GM21723 (cell line): ENCODE measurements around the gene CD151.

Experiments used
- ATAC-seq: cut with Tn5 transposase; IDR thresholded peaks from one replicate; pipeline ENCODE4 v1.9.1; 2021; ENCODE audit warnings: mild to moderate bottlenecking, moderate library complexity; ENCODE audit not compliant: unreplicated experiment

The CD151 gene

DNA sequence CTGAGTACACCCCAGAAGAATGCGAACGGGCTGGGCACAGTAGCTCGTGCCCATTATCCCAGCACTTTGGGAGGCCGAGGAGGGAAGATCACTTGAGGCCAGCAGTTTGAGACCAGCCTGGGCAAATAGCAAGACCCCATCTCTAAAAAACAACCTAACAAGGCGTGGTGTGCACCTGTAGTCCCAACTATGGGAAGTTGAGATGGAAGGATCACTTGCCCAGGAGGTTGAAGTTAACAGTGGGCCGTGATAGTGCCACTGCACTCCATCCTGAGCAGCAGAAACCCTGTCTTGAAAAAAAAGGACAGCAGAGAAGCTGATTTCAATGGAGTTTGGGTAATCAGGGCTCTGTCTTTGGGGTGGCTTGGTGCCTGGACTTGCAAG is 19.7 kb upstream of the CD151 start:
- ATAC-seq, result no peak

- ATAC-seq, result no peak
Observed at GRCh38 chr11:813456-814096, 19.2 kb upstream of the CD151 start.

DNA sequence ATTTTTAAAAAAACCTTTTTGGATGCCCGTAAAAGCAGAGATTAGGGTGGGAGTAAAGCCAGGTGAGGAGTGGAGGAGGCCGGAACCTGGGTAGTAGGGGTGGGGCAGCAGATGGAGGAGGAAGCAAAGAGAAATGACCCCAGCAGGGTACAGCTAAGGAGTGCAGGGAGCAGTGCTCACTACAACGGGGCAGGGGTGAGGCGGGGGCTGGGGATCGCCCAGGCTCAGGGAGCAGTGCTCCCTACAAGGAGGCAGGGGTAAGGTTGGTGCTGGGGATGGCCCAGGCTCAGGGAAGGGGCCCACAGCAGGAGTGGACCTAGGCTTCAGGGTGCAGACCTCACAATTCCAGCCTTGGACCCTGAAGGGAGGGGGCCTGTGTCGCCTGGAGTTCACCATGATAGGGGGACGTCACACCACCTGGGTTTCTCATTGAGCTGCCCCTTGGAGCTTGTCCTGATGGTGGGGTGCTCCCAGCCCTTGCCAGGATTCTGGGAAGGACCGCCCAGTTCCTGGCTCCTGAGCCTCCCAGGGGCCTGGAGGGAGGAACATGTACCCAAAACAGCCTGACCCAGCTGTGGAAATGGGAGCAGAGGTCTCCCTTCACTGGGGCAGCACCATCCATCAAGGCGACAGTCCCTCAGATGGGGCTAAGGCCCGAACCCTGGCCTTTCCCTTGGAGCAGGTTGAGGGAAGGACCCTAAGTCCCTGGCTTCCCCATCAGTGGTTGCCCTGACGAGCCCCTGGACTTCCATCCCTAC is 16.9 kb upstream of the CD151 start:
- ATAC-seq, result no peak

DNA sequence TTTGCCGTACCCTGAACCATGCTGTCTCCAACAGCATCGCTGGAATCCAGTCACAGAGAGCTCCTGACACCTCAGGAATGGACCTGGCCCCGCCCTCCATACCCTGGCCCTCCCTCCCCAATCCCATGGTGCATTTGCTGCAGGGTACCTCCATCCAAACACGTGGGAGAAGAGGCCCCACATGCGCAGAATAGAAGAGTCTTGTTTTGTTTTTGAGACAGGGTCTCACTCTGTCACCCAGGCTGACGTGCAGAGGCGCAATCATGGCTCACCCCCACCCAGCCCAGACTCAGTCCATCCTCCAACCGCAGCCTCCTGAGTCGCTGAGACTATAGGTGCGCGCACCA is 16.3 kb upstream of the CD151 start:
- ATAC-seq, result no peak

DNA sequence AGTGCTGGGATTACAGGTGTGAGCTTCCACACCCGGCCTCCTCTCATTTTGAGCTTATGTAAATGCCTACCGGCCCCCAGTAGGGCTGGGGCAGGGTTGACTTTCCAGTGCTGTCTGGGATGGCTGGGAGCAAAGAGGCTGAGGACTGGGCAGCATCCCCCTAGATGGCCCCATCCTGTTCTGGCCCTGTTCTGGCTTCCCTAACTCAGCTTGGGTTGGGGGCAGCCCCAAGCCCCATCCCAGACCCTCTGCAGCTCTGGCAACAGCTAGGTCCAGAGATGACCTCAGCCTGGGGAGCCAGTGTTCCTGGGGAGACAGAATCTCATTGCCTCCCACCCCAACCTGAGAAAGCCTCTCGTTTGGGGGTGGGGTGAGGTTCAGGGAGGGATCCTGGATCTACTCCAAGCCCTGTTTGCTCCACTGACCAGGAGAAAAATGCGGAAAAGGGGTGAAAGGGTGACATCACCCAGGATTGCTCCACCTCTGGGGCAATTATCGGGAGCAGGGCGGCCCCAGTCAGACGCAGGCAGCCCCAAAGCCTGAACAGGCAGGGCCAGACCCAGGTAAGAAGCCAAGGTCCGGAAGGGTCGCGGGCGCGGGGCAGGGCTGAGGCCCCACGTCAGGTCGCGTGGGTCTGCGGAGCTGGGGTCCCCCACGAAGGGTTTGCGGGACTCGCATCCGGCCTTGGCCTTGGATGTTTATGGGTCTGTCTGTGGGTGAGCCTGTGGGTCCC is 14.2 kb upstream of the CD151 start, which contains the start of gene PNPLA2:
TSS of gene PNPLA2 (plus strand) at position 519 of the 733 bp plus-strand sequence. CDS start 805 bp downstream, outside the sequence.
- ATAC-seq, result peak; percentile 2

- ATAC-seq, result peak; percentile 61
Observed at GRCh38 chr11:819129-819931, 13.4 kb upstream of the CD151 start.

- ATAC-seq, result peak; percentile 63
Observed at GRCh38 chr11:819943-820649, 12.7 kb upstream of the CD151 start.

DNA sequence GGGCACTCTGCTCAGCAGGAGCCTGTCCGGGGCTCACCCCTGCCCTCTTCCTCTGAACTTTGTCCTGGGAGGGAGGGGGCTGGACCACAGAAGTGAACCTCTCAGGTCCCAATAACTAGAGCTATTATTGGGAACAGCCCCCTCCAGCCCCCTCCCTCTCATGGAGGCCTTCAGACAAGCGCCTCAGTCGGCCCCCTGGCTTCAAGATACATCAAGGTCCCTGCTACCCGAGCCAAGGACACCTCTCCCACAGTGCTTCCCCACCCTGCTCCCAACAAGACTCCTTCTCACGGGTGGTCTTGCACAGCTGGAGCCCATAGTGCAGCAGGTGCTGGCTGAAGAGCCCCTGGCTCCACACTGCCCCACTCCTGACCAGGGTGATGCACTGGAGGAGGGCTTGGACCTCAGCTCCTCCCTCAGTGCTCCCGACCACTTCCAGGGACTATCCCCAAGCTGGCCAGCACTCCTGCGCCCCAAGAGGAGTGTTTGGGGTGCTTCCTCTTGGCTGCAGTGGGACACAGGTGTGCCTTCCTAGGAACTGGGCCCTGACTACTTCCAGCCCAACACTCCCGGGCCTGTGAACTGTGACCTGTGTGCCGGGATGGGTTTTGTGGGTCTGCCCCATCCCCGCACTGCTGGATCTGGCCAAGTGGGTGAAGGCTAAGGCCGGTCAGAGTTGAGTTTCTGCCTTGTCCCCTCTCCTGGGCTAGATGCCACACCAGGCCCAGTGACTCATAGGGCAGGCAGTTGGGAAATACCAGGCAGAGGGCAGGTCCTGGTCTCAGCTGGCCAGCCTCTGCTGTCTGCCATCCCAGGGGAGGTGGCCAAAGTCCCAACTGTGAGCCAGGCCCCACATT is 11.9 kb upstream of the CD151 start:
- no peak for ATAC-seq

GRCh38 chr11:821512-822371 is 11.0 kb upstream of the CD151 start:
- ATAC-seq, result no peak

DNA sequence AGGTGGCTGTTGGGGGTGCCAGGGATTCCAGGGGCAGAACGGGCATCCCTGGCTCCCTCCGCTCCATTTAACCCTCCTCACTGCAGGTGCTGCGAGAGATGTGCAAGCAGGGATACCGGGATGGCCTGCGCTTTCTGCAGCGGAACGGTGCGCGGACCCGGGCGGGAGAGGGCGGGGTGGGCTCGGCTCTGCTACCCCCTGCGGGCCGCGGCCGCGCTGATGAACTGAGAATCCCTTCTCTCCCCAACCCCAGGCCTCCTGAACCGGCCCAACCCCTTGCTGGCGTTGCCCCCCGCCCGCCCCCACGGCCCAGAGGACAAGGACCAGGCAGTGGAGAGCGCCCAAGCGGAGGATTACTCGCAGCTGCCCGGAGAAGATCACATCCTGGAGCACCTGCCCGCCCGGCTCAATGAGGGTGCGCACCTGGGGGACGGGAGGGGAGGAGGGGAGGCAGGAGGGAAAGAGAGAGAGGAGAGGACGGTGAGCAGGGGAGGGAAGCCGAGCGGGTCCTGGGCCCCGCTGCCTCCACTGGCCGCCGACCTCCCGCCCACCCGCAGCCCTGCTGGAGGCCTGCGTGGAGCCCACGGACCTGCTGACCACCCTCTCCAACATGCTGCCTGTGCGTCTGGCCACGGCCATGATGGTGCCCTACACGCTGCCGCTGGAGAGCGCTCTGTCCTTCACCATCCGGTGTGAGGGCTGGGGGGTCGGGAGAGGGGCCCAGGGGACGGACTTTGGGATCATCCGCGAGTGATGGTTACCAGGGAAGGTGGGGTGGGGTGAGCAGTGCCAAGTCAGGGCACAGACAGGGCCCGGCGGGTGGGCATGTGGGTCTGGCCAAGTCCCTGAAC is 9.1 kb upstream of the CD151 start:
- no peak for ATAC-seq

DNA sequence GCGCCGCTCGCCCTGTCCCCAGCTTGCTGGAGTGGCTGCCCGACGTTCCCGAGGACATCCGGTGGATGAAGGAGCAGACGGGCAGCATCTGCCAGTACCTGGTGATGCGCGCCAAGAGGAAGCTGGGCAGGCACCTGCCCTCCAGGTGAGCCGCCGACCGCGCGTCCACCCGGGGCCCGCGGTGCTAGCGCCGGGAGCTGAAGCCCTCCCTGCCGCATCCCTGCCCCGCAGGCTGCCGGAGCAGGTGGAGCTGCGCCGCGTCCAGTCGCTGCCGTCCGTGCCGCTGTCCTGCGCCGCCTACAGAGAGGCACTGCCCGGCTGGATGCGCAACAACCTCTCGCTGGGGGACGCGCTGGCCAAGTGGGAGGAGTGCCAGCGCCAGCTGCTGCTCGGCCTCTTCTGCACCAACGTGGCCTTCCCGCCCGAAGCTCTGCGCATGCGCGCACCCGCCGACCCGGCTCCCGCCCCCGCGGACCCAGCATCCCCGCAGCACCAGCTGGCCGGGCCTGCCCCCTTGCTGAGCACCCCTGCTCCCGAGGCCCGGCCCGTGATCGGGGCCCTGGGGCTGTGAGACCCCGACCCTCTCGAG is 8.4 kb upstream of the CD151 start:
- no peak for ATAC-seq

GRCh38 chr11:824942-825341 is 7.8 kb upstream of the CD151 start:
- no peak for ATAC-seq

- ATAC-seq, result no peak
Observed at GRCh38 chr11:825366-826226, 7.2 kb upstream of the CD151 start.

- ATAC-seq, result no peak
Observed at GRCh38 chr11:826227-826621, 6.5 kb upstream of the CD151 start.

- no peak for ATAC-seq
Observed at GRCh38 chr11:826836-827145, 6.0 kb upstream of the CD151 start.

GRCh38 chr11:827146-827896 is 5.4 kb upstream of the CD151 start:
- no peak for ATAC-seq
